ENCODE measurements around the gene GBP7.
"Not testable (repeated sequence)": the region's sequence is repeated elsewhere in the genome, so short reads cannot be mapped to it uniquely, and the experiment has no call there.

GBP7 gene

GRCh38 chr1:89175601-89176256 lies at the start of gene GBP7:
GBP7 (minus strand) TSS chr1:89176003; CDS start chr1:89171935, 4,068 bp downstream.
- no peaks in the 10 kb centered on the region for H3K27me3 ChIP-seq (ENCODE audit: insufficient read depth, low read length)
- no peaks in the 10 kb centered on the region for H3K36me3 ChIP-seq (ENCODE audit: insufficient read depth, low read depth, low read length)
- no peak within 1 kb of the TSS for H3K4me3 ChIP-seq (ENCODE audit: low read length)
- no peak within 1 kb of the TSS for H3K9ac ChIP-seq (ENCODE audit: low read depth, low read length)
- no peaks in the 10 kb centered on the region for H3K4me1 ChIP-seq (ENCODE audit: insufficient read depth, low read length)
- H3K9me3 ChIP-seq (ENCODE audit: insufficient read depth, low read depth, low read length): no peaks in the 10 kb centered on the region
- H3K27ac ChIP-seq (ENCODE audit: low read length): no peak within 1 kb of the TSS

- no peaks in the 10 kb centered on the region for H3K27me3 ChIP-seq (ENCODE audit: insufficient read depth, low read length)
- no peaks in the 10 kb centered on the region for H3K4me1 ChIP-seq (ENCODE audit: insufficient read depth, low read length)
Observed at GRCh38 chr1:89221341-89221740, 45.5 kb upstream of the GBP7 start.

GRCh38 chr1:89219851-89220250 lies 44.0 kb upstream of the GBP7 start:
- H3K27me3 ChIP-seq (ENCODE audit: insufficient read depth, low read length); H3K4me1 ChIP-seq (ENCODE audit: insufficient read depth, low read length); H3K27ac ChIP-seq (ENCODE audit: low read length): not testable (repeated sequence)

More at GRCh38 chr1:89221341-89221740, 45.5 kb upstream of the GBP7 start:
- H3K36me3 ChIP-seq (ENCODE audit: insufficient read depth, low read depth, low read length): no peaks in the 10 kb centered on the region
- no peak overlapping the region for H3K27ac ChIP-seq (ENCODE audit: low read length)
- H3K9me3 ChIP-seq (ENCODE audit: insufficient read depth, low read depth, low read length): peaks cover 21% of the 10 kb centered on the region
- no peak overlapping the region for H3K9ac ChIP-seq (ENCODE audit: low read depth, low read length)
- H3K4me3 ChIP-seq (ENCODE audit: low read length): no peak overlapping the region

GRCh38 chr1:89218941-89219340 lies 43.1 kb upstream of the GBP7 start:
- not testable (repeated sequence) for H3K27ac ChIP-seq (ENCODE audit: low read length); H3K36me3 ChIP-seq (ENCODE audit: insufficient read depth, low read depth, low read length); H3K27me3 ChIP-seq (ENCODE audit: insufficient read depth, low read length); H3K4me3 ChIP-seq (ENCODE audit: low read length); H3K9ac ChIP-seq (ENCODE audit: low read depth, low read length); H3K4me1 ChIP-seq (ENCODE audit: insufficient read depth, low read length)
- H3K9me3 ChIP-seq (ENCODE audit: insufficient read depth, low read depth, low read length): peaks cover 31% of the 10 kb centered on the region

More at GRCh38 chr1:89219851-89220250, 44.0 kb upstream of the GBP7 start:
- H3K4me3 ChIP-seq (ENCODE audit: low read length); H3K9ac ChIP-seq (ENCODE audit: low read depth, low read length); H3K36me3 ChIP-seq (ENCODE audit: insufficient read depth, low read depth, low read length): not testable (repeated sequence)
- peaks cover 25% of the 10 kb centered on the region for H3K9me3 ChIP-seq (ENCODE audit: insufficient read depth, low read depth, low read length)

GRCh38 chr1:89213347-89213746 lies 37.5 kb upstream of the GBP7 start:
- Histone ChIP-seq H3K27ac (ENCODE audit: low read length) (no peak overlapping the region), H3K4me1 (ENCODE audit: insufficient read depth, low read length) (no peaks in the 10 kb centered on the region), H3K4me3 (ENCODE audit: low read length) (no peak overlapping the region), H3K9ac (ENCODE audit: low read depth, low read length) (no peak overlapping the region), H3K9me3 (ENCODE audit: insufficient read depth, low read depth, low read length) (peaks cover 63% of the 10 kb centered on the region), H3K36me3 (ENCODE audit: insufficient read depth, low read depth, low read length) (no peaks in the 10 kb centered on the region), H3K27me3 (ENCODE audit: insufficient read depth, low read length) (no peaks in the 10 kb centered on the region)

- H3K9ac ChIP-seq (ENCODE audit: low read depth, low read length): no peak overlapping the region
- peaks cover 60% of the 10 kb centered on the region for H3K9me3 ChIP-seq (ENCODE audit: insufficient read depth, low read depth, low read length)
- H3K4me3 ChIP-seq (ENCODE audit: low read length): no peak overlapping the region
- no peaks in the 10 kb centered on the region for H3K4me1 ChIP-seq (ENCODE audit: insufficient read depth, low read length)
- H3K27me3 ChIP-seq (ENCODE audit: insufficient read depth, low read length): no peaks in the 10 kb centered on the region
- no peaks in the 10 kb centered on the region for H3K36me3 ChIP-seq (ENCODE audit: insufficient read depth, low read depth, low read length)
- H3K27ac ChIP-seq (ENCODE audit: low read length): no peak overlapping the region
Observed at GRCh38 chr1:89211035-89211634, 35.3 kb upstream of the GBP7 start.

- Histone ChIP-seq H3K4me1 (ENCODE audit: insufficient read depth, low read length) (no peaks in the 10 kb centered on the region), H3K27me3 (ENCODE audit: insufficient read depth, low read length) (no peaks in the 10 kb centered on the region), H3K9me3 (ENCODE audit: insufficient read depth, low read depth, low read length) (peaks cover 57% of the 10 kb centered on the region), H3K4me3 (ENCODE audit: low read length) (no peak overlapping the region), H3K9ac (ENCODE audit: low read depth, low read length) (no peak overlapping the region), H3K36me3 (ENCODE audit: insufficient read depth, low read depth, low read length) (no peaks in the 10 kb centered on the region), H3K27ac (ENCODE audit: low read length) (no peak overlapping the region)
Observed at GRCh38 chr1:89206373-89206772, 30.6 kb upstream of the GBP7 start.

- no peak overlapping the region for H3K27ac ChIP-seq (ENCODE audit: low read length)
- no peak overlapping the region for H3K4me3 ChIP-seq (ENCODE audit: low read length)
- H3K9ac ChIP-seq (ENCODE audit: low read depth, low read length): no peak overlapping the region
- H3K27me3 ChIP-seq (ENCODE audit: insufficient read depth, low read length): no peaks in the 10 kb centered on the region
- H3K4me1 ChIP-seq (ENCODE audit: insufficient read depth, low read length): no peaks in the 10 kb centered on the region
- H3K36me3 ChIP-seq (ENCODE audit: insufficient read depth, low read depth, low read length): no peaks in the 10 kb centered on the region
- peaks cover 33% of the 10 kb centered on the region for H3K9me3 ChIP-seq (ENCODE audit: insufficient read depth, low read depth, low read length)
Observed at GRCh38 chr1:89203166-89203565, 27.4 kb upstream of the GBP7 start.

- H3K9me3 ChIP-seq (ENCODE audit: insufficient read depth, low read depth, low read length): peaks cover 23% of the 10 kb centered on the region
- H3K36me3 ChIP-seq (ENCODE audit: insufficient read depth, low read depth, low read length): no peaks in the 10 kb centered on the region
- no peaks in the 10 kb centered on the region for H3K4me1 ChIP-seq (ENCODE audit: insufficient read depth, low read length)
- no peak overlapping the region for H3K9ac ChIP-seq (ENCODE audit: low read depth, low read length)
- no peak overlapping the region for H3K4me3 ChIP-seq (ENCODE audit: low read length)
- H3K27me3 ChIP-seq (ENCODE audit: insufficient read depth, low read length): no peaks in the 10 kb centered on the region
- H3K27ac ChIP-seq (ENCODE audit: low read length): no peak overlapping the region
Observed at GRCh38 chr1:89201106-89201794, 25.4 kb upstream of the GBP7 start.

GRCh38 chr1:89200663-89201062 lies 24.9 kb upstream of the GBP7 start:
- Histone ChIP-seq H3K4me1 (ENCODE audit: insufficient read depth, low read length) (no peaks in the 10 kb centered on the region), H3K27ac (ENCODE audit: low read length) (no peak overlapping the region), H3K9ac (ENCODE audit: low read depth, low read length) (no peak overlapping the region), H3K27me3 (ENCODE audit: insufficient read depth, low read length) (no peaks in the 10 kb centered on the region), H3K9me3 (ENCODE audit: insufficient read depth, low read depth, low read length) (peaks cover 19% of the 10 kb centered on the region), H3K36me3 (ENCODE audit: insufficient read depth, low read depth, low read length) (no peaks in the 10 kb centered on the region), H3K4me3 (ENCODE audit: low read length) (no peak overlapping the region)

GRCh38 chr1:89199525-89200031 lies 23.8 kb upstream of the GBP7 start:
- Histone ChIP-seq H3K27ac (ENCODE audit: low read length) (no peak overlapping the region), H3K27me3 (ENCODE audit: insufficient read depth, low read length) (no peaks in the 10 kb centered on the region), H3K4me3 (ENCODE audit: low read length) (no peak overlapping the region), H3K9ac (ENCODE audit: low read depth, low read length) (no peak overlapping the region), H3K4me1 (ENCODE audit: insufficient read depth, low read length) (no peaks in the 10 kb centered on the region), H3K9me3 (ENCODE audit: insufficient read depth, low read depth, low read length) (peaks cover 8% of the 10 kb centered on the region; the same call in 1 of the 2 replicates), H3K36me3 (ENCODE audit: insufficient read depth, low read depth, low read length) (no peaks in the 10 kb centered on the region)
